ENCODE results near the gene PAN3. TPM values are rescaled to one million over a fixed set of nuclear protein-coding genes. Genes with fewer than 3 reads are reported as not detected.

PAN3 gene
- total and polyA plus RNA-seq, 4 donors = 10.3 to 65.4 (median 23.5) TPM

GRCh38 chr13:28319528-28319927 lies 181.2 kb downstream of the PAN3 start:
- no peak for DNase-seq
- H3K4me3 ChIP-seq = no peak overlapping the region
- H3K9ac ChIP-seq (ENCODE audit: insufficient read depth in 1 of 2, low read length in 2 of 2) = no peak overlapping the region
- ATAC-seq (ENCODE audit: insufficient read depth, low FRiP score) = no peak
- peaks cover 0 to 2% (median under 1%) of the 10 kb centered on the region in 4 donors for H3K36me3 ChIP-seq (ENCODE audit: control insufficient read depth in 4 of 4, insufficient read depth in 4 of 4, low read length in 4 of 4)
- H3K27ac ChIP-seq (ENCODE audit: low read depth in 1 of 2, low read length in 1 of 2) = no peak overlapping the region
- H3K4me1 ChIP-seq (ENCODE audit: control insufficient read depth in 5 of 5, insufficient read depth in 5 of 5, low read length in 5 of 5) = peaks cover 0 to 6% (median 0%) of the 10 kb centered on the region in 5 donors
- TF ChIP-seq, protein P1, sequence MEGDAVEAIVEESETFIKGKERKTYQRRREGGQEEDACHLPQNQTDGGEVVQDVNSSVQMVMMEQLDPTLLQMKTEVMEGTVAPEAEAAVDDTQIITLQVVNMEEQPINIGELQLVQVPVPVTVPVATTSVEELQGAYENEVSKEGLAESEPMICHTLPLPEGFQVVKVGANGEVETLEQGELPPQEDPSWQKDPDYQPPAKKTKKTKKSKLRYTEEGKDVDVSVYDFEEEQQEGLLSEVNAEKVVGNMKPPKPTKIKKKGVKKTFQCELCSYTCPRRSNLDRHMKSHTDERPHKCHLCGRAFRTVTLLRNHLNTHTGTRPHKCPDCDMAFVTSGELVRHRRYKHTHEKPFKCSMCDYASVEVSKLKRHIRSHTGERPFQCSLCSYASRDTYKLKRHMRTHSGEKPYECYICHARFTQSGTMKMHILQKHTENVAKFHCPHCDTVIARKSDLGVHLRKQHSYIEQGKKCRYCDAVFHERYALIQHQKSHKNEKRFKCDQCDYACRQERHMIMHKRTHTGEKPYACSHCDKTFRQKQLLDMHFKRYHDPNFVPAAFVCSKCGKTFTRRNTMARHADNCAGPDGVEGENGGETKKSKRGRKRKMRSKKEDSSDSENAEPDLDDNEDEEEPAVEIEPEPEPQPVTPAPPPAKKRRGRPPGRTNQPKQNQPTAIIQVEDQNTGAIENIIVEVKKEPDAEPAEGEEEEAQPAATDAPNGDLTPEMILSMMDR (IDR thresholded peaks at IDR 0.05; ENCODE audit: control extremely low read depth, extremely low read depth) = no peak
- WGBS, 2 donors = 87 to 88% methylated on average over 5 of the region's 5 CpGs
- H3K9me3 ChIP-seq (ENCODE audit: control insufficient read depth in 4 of 4, insufficient read depth in 3 of 4, low read length in 3 of 4) = no peaks in the 10 kb centered on the region
- no peaks in the 10 kb centered on the region for H3K27me3 ChIP-seq (ENCODE audit: control insufficient read depth in 3 of 3, insufficient read depth in 3 of 3, low read length in 2 of 3)

- H3K9me3 ChIP-seq (ENCODE audit: control insufficient read depth in 4 of 4, insufficient read depth in 3 of 4, low read length in 3 of 4) = no peaks in the 10 kb centered on the region
- peaks cover 0 to 2% (median under 1%) of the 10 kb centered on the region in 4 donors for H3K36me3 ChIP-seq (ENCODE audit: control insufficient read depth in 4 of 4, insufficient read depth in 4 of 4, low read length in 4 of 4)
- H3K9ac ChIP-seq (ENCODE audit: insufficient read depth in 1 of 2, low read length in 2 of 2) = no peak overlapping the region
- WGBS, 2 donors = 88 to 89% methylated on average over 6 of the region's 6 CpGs
- H3K27ac ChIP-seq (ENCODE audit: low read depth in 1 of 2, low read length in 1 of 2) = no peak overlapping the region
- no peak overlapping the region for H3K4me3 ChIP-seq
- TF ChIP-seq, protein P1 (IDR thresholded peaks at IDR 0.05; ENCODE audit: control extremely low read depth, extremely low read depth) = no peak
- H3K4me1 ChIP-seq (ENCODE audit: control insufficient read depth in 5 of 5, insufficient read depth in 5 of 5, low read length in 5 of 5) = peaks cover 0 to 5% (median 0%) of the 10 kb centered on the region in 5 donors
- ATAC-seq (ENCODE audit: insufficient read depth, low FRiP score) = no peak
- H3K27me3 ChIP-seq (ENCODE audit: control insufficient read depth in 3 of 3, insufficient read depth in 3 of 3, low read length in 2 of 3) = no peaks in the 10 kb centered on the region
- no peak for DNase-seq
These were observed 181.9 kb downstream of the PAN3 start for GRCh38 chr13:28320209-28320608.

GRCh38 chr13:28320884-28321574 lies 182.7 kb downstream of the PAN3 start:
- WGBS, 2 donors = 72 to 87% methylated on average over 11 of the region's 11 CpGs
- Histone ChIP-seq H3K27me3 (ENCODE audit: control insufficient read depth in 3 of 3, insufficient read depth in 3 of 3, low read length in 2 of 3) (no peaks in the 10 kb centered on the region), H3K9me3 (ENCODE audit: control insufficient read depth in 4 of 4, insufficient read depth in 3 of 4, low read length in 3 of 4) (no peaks in the 10 kb centered on the region), H3K9ac (ENCODE audit: insufficient read depth in 1 of 2, low read length in 2 of 2) (no peak overlapping the region), H3K4me1 (ENCODE audit: control insufficient read depth in 5 of 5, insufficient read depth in 5 of 5, low read length in 5 of 5) (peaks cover 0 to 5% (median 0%) of the 10 kb centered on the region in 5 donors), H3K36me3 (ENCODE audit: control insufficient read depth in 4 of 4, insufficient read depth in 4 of 4, low read length in 4 of 4) (peaks cover 0 to 2% (median under 1%) of the 10 kb centered on the region in 4 donors), H3K27ac (ENCODE audit: low read depth in 1 of 2, low read length in 1 of 2) (no peak overlapping the region), H3K4me3 (no peak overlapping the region)
- no peak for DNase-seq
- TF ChIP-seq, protein P1 (IDR thresholded peaks at IDR 0.05; ENCODE audit: control extremely low read depth, extremely low read depth) = no peak
- ATAC-seq (ENCODE audit: insufficient read depth, low FRiP score) = no peak

Measured in lung (tissue), 12 donors.